Measurements from ENCODE around the gene VCPKMT.

DNA sequence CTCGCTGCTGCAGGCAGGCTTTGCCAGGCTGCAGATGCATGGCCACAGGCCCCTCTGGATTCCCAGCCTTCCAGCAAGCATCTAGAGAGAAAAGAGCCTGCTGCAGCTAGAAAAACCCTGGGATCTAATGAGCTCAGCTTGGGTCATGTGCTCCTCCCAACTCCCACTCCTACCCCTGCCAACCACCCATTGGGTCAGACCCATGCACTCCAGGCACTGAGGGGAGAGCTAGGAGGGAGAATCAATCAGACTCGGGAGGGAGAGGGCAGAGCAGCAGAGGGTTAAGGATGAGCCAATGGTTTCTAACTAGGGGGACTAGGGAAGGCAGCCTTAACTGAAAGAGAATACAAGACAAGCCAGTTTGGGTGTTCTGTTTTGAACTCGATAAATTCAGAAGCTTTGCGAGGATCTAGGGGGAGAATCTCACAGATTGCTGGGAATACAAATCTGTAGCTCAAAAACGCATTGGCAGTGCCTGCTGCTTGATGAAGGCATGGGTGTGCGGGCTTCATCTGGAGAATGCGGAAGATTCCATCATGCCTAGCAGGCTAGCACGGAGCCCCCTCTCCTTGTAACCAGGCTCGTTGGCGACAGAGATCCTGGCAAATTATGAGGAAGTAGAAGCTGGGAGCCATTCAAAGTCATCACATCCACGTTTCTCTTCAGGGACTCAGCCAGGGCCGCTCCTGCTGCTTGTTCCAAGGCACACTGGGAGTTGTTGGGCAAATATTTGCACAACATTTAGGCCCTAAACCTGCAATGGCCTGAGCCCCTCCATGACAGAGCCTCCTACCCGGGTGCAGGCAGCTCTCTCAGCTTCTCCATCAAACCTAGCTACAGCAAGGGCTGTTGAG is 56.4 kb downstream of the VCPKMT start:
- TF ChIP-seq CTCF (IDR thresholded peaks at IDR 0.05) (no peak), POLR2A (IDR thresholded peaks at IDR 0.05) (no peak), EP300 (IDR thresholded peaks at IDR 0.05) (no peak)

Measured in tibial nerve (tissue), 4 donors.